Immature natural killer cell (primary cell): ENCODE measurements around the gene PTTG1IP2. TPM values are rescaled to one million over a fixed set of nuclear protein-coding genes. Genes with fewer than 3 reads are reported as not detected.
"Not testable (repeated sequence)": the region's sequence is repeated elsewhere in the genome, so short reads cannot be mapped to it uniquely, and the experiment has no call there.

Source experiments
- DNase-seq, 3 donors: peaks; one replicate each; pipeline ENCODE4 v3.0.0; 2022; ENCODE audit warnings: mixed read lengths in 1 of 3
- H3K27ac Mint-ChIP-seq, 6 donors: one replicate each; pipeline ENCODE4 v1.8.0; 2020; ENCODE audit warnings: mixed read lengths in 6 of 6, mild to moderate bottlenecking in 5 of 6, inconsistent platforms in 4 of 6, moderate library complexity in 3 of 6
- H3K27me3 Mint-ChIP-seq, 3 donors: one replicate each; pipeline ENCODE4 v1.8.0; 2020 to 2021; ENCODE audit warnings: low read depth in 3 of 3, mild to moderate bottlenecking in 3 of 3, mixed read lengths in 3 of 3, moderate library complexity in 3 of 3, inconsistent platforms in 1 of 3
- H3K36me3 Mint-ChIP-seq, 3 donors: one replicate each; pipeline ENCODE4 v1.8.0; 2020; ENCODE audit warnings: mixed read lengths in 3 of 3, inconsistent platforms in 2 of 3, mild to moderate bottlenecking in 2 of 3
- H3K4me1 Mint-ChIP-seq, 2 donors: one replicate each; pipeline ENCODE4 v1.8.0; 2020; ENCODE audit warnings: inconsistent platforms in 2 of 2, mild to moderate bottlenecking in 2 of 2, mixed read lengths in 2 of 2, moderate library complexity in 1 of 2
- H3K4me3 Mint-ChIP-seq, 5 donors: one replicate each; pipeline ENCODE4 v1.8.0; 2020; ENCODE audit warnings: mild to moderate bottlenecking in 5 of 5, mixed read lengths in 5 of 5, inconsistent platforms in 3 of 5, moderate library complexity in 3 of 5
- H3K9me3 Mint-ChIP-seq, 6 donors: one replicate each; pipeline ENCODE4 v1.8.0; 2020; ENCODE audit warnings: mild to moderate bottlenecking in 6 of 6, mixed read lengths in 6 of 6, inconsistent platforms in 4 of 6, moderate library complexity in 3 of 6
- polyA plus RNA-seq, 3 donors: library from polyadenylated mRNA; unstranded; fragments of 300-500 nt; fragmentation: Illumina TruSeq; gene quantifications; one replicate each; pipeline ENCODE4 v1.2.3, GENCODE V29; 2021

Gene PTTG1IP2
- polyA plus RNA-seq, 3 donors from 2014 or later = not detected

DNA sequence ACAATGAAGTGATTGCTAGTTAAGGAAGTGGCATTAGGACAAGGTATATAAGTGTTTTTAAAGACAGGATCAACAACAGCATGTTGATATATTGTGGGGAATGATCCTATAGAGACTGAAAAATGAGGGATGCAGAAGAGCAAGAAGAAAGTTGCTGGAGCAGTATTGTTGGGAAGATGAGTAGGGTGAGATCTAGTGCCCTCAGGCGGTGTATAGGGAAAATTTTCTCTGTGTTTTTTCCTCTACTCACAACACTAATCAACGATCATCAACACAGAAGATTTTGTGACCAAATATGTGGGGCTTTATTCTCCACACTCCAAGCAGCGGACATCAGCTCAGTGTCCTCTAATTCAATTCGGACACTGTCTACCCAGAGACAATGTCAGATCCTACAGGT, 9.6 kb upstream of the PTTG1IP2 start:
- peaks cover 2 to 4% (median 3%) of the 10 kb centered on the region in 3 donors for H3K36me3 Mint-ChIP-seq
- H3K9me3 Mint-ChIP-seq = peaks cover 0 to 3% (median 0%) of the 10 kb centered on the region in 6 donors
- H3K27ac Mint-ChIP-seq = no peak overlapping the region
- peaks cover 0 to 3% (median 1%) of the 10 kb centered on the region in 3 donors for H3K27me3 Mint-ChIP-seq
- no peak for DNase-seq
- H3K4me1 Mint-ChIP-seq = peaks cover 14 to 20% of the 10 kb centered on the region in 2 donors
- H3K4me3 Mint-ChIP-seq = no peak overlapping the region

GRCh38 chr7:90461219-90461618, 8.2 kb upstream of the PTTG1IP2 start:
- Mint-ChIP-seq H3K4me3 (no peak overlapping the region), H3K27ac (no peak overlapping the region), H3K27me3 (peaks cover 0 to 3% (median 1%) of the 10 kb centered on the region in 3 donors), H3K9me3 (peaks cover 0 to 7% (median 0%) of the 10 kb centered on the region in 6 donors), H3K4me1 (peaks cover 11 to 12% of the 10 kb centered on the region in 2 donors), H3K36me3 (peaks cover 3 to 8% (median 4%) of the 10 kb centered on the region in 3 donors)
- no peak for DNase-seq

- H3K9me3 Mint-ChIP-seq, H3K27me3 Mint-ChIP-seq, H3K36me3 Mint-ChIP-seq: not testable (repeated sequence)
- Mint-ChIP-seq H3K4me1 (peaks cover 11 to 12% of the 10 kb centered on the region in 2 donors), H3K4me3 (peak overlapping the region; percentile 56 to 93 (median 74)), H3K27ac (peak overlapping the region; percentile 47 to 87 (median 56))
- peak; percentile 22 to 41 (median 40) for DNase-seq
Observed at GRCh38 chr7:90463151-90463628, 6.2 kb upstream of the PTTG1IP2 start.

DNA sequence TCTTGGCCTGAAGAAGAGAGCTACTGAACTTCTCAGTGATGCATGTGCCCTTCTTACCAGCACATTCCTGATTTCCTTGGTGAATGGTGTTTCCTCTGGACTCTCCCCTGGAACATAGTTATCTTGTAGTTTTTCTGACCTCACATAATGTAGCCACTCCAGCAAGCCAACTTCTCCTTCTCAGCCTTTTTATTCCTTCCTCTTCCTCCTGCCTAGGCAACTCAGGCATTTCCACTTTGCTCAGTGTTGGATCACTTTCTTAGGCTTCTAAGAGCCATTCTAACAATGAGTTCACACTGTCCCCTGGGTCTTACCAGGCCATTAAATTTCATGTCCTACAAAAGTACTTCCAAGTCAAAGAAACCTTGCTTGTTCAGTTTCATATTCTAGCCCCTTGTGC, 3.6 kb upstream of the PTTG1IP2 start:
- H3K4me1 Mint-ChIP-seq = peaks cover 11 to 12% of the 10 kb centered on the region in 2 donors
- H3K9me3 Mint-ChIP-seq = peaks cover 0 to 7% (median 0%) of the 10 kb centered on the region in 6 donors
- H3K27ac Mint-ChIP-seq = peak overlapping the region in 1 of 6 donors; percentile 39
- H3K4me3 Mint-ChIP-seq = no peak overlapping the region
- no peak for DNase-seq
- peaks cover 3 to 8% (median 4%) of the 10 kb centered on the region in 3 donors for H3K36me3 Mint-ChIP-seq
- peaks cover 1 to 3% (median 2%) of the 10 kb centered on the region in 3 donors for H3K27me3 Mint-ChIP-seq

DNA sequence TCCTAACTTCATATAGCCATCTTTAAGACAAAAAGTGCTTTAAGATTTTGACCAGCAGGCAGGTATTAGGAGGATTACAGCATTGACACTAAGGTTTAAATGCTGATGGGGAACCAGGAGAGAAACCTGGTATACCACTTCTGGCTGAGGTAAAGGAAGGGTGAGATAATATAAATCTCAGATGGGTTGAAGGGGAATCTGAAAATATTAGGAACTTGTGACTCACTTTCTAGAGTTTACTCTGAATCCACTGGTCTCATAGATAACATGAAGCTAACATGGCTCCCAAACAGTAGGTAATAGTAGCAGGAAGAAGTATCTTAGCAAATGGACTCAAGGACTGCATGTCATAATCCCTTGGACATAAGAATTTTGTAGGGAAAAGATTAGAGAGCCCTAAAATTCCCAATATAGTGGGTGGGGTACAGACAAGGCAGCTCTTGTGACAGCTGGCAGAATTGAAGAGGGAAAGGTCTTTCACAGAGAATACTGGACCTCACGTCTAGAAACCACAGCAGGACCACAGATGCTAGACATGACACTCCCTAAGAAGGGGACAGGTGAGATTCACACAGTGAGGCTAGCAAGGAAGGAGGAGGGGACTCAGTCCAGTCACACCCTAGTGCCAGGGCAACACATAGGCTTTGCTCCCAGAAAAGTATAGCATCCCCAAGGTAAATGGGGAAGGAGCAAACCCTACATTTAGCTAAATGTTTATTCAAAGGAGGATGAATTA, 3.5 kb downstream of the PTTG1IP2 start:
- peaks cover 1 to 4% (median 3%) of the 10 kb centered on the region in 3 donors for H3K27me3 Mint-ChIP-seq
- H3K9me3 Mint-ChIP-seq = peaks cover 0 to 5% (median 0%) of the 10 kb centered on the region in 6 donors
- no peak for DNase-seq
- no peaks in the 10 kb centered on the region for H3K4me1 Mint-ChIP-seq
- no peak overlapping the region for H3K4me3 Mint-ChIP-seq
- H3K27ac Mint-ChIP-seq = no peak overlapping the region
- H3K36me3 Mint-ChIP-seq = no peaks in the 10 kb centered on the region

GRCh38 chr7:90473814-90474213, 4.4 kb downstream of the PTTG1IP2 start:
- H3K27ac Mint-ChIP-seq = no peak overlapping the region
- H3K27me3 Mint-ChIP-seq = peaks cover 1 to 5% (median 4%) of the 10 kb centered on the region in 3 donors
- no peak for DNase-seq
- no peaks in the 10 kb centered on the region for H3K36me3 Mint-ChIP-seq
- H3K4me1 Mint-ChIP-seq = no peaks in the 10 kb centered on the region
- peaks cover 0 to 5% (median 0%) of the 10 kb centered on the region in 6 donors for H3K9me3 Mint-ChIP-seq
- no peak overlapping the region for H3K4me3 Mint-ChIP-seq

- H3K4me3 Mint-ChIP-seq = no peak overlapping the region
- H3K27me3 Mint-ChIP-seq = peaks cover 1 to 4% (median 2%) of the 10 kb centered on the region in 3 donors
- H3K9me3 Mint-ChIP-seq = peaks cover 0 to 5% (median 0%) of the 10 kb centered on the region in 6 donors
- DNase-seq = no peak
- H3K36me3 Mint-ChIP-seq = no peaks in the 10 kb centered on the region
- H3K27ac Mint-ChIP-seq = no peak overlapping the region
- H3K4me1 Mint-ChIP-seq = no peaks in the 10 kb centered on the region
Observed at GRCh38 chr7:90474284-90475210, 5.1 kb downstream of the PTTG1IP2 start.

DNA sequence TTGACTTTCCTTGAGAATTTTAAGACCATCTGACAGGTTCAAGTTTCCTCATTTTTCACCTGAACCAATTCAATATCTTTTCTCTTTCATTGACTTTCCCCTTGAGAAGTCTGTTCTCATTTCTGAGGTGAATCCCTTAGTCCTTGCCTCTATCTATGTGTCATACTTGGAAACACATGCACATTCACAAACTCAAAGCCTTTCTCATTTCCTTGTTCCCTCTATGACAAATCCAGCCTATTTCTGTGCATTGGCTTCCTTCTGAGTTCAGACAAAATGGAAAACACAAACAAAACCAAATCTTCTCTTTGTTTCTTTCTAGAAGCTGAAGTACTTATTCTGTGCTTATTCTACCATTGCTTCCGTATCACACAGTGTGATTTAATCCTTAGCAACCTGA, 13.8 kb downstream of the PTTG1IP2 start:
- DNase-seq = no peak
- no peaks in the 10 kb centered on the region for H3K36me3 Mint-ChIP-seq
- H3K9me3 Mint-ChIP-seq = peaks cover 0 to 3% (median 0%) of the 10 kb centered on the region in 6 donors
- H3K4me3 Mint-ChIP-seq = no peak overlapping the region
- no peaks in the 10 kb centered on the region for H3K4me1 Mint-ChIP-seq
- H3K27ac Mint-ChIP-seq = no peak overlapping the region
- H3K27me3 Mint-ChIP-seq = peaks cover 0 to 5% (median 0%) of the 10 kb centered on the region in 3 donors

DNA sequence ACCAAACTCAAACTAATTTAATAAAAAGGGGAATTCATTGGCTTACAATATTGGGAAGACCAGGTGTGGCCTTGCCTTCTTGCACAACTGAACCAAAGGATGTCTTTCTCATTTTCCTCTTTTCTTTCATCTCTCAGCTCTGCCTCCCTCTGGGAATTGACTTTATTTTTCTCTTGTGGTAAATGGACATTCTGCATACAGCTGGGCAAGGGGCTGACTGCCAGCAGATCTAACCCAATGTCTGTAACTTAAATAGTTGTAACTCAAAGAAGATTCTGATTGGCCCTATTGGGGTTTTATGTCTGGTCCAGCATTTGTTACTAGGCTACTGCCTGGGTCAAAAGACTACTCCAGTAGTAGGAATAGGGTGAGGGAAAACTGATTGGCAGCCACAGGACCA, 15.3 kb downstream of the PTTG1IP2 start:
- Mint-ChIP-seq H3K27ac (no peak overlapping the region), H3K36me3 (no peaks in the 10 kb centered on the region), H3K4me3 (no peak overlapping the region), H3K9me3 (peaks cover 0 to 3% (median 0%) of the 10 kb centered on the region in 6 donors), H3K4me1 (no peaks in the 10 kb centered on the region), H3K27me3 (peaks cover 0 to 5% (median 0%) of the 10 kb centered on the region in 3 donors)
- no peak for DNase-seq

DNA sequence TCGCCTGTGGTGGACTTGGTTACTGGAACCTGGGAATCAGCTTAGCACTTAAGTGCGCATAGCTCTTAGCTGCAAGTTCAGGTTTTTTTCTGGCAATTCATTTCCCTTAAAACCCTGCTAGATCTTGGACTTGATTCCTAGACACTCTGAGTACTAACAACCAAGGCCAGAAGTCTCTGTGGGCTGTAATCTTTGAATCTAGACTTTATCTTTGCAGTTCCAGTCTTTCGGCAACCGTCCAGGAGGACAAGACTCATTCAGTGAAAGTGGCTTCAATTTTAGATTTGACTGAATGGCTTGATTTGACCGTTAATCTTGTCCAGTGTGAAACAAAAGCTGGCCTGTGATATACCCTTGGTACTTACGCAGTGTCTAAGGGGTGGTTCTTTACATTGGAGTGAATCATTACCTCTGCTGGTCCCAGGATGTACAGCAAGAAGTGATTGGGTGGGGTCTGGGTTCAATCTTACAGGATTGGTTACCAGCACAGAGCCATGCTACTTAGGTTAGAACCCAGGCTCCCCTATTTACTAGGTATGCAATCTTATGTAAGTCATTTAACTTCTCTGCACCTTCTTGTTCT, 16.4 kb downstream of the PTTG1IP2 start:
- Mint-ChIP-seq H3K4me3 (no peak overlapping the region), H3K4me1 (no peaks in the 10 kb centered on the region), H3K9me3 (peaks cover 0 to 3% (median 0%) of the 10 kb centered on the region in 6 donors), H3K27me3 (peaks cover 0 to 5% (median 3%) of the 10 kb centered on the region in 3 donors), H3K27ac (no peak overlapping the region), H3K36me3 (no peaks in the 10 kb centered on the region)
- no peak for DNase-seq

DNA sequence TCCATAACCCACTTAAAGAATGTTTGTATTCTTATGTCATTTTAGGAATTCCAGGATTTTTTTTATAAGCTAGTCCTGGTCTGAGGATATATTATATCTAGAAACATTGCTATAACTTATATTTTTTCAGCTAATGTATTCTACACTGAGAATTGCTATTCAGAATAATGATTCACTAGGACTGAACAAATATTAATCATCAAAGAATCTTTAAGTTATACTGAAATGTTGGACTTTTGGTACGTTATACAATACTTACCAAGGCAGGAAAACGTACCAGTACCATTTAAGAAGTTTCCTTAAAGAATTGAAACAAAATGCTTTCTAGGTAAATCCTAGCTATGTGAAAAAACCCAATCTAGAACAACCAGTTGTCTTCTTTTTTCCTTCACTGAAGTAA, 18.4 kb downstream of the PTTG1IP2 start:
- Mint-ChIP-seq H3K4me1 (no peaks in the 10 kb centered on the region), H3K36me3 (no peaks in the 10 kb centered on the region), H3K27ac (no peak overlapping the region), H3K9me3 (peaks cover 0 to 3% (median 0%) of the 10 kb centered on the region in 6 donors), H3K27me3 (peaks cover 0 to 5% (median 3%) of the 10 kb centered on the region in 3 donors), H3K4me3 (no peak overlapping the region)
- no peak for DNase-seq

- DNase-seq = no peak
- Mint-ChIP-seq H3K36me3 (no peaks in the 10 kb centered on the region), H3K27me3 (peaks cover 0 to 5% (median 3%) of the 10 kb centered on the region in 3 donors), H3K4me1 (no peaks in the 10 kb centered on the region), H3K27ac (no peak overlapping the region), H3K9me3 (peaks cover 0 to 3% (median 0%) of the 10 kb centered on the region in 6 donors), H3K4me3 (no peak overlapping the region)
Observed at GRCh38 chr7:90488220-90488619, 18.8 kb downstream of the PTTG1IP2 start.

DNA sequence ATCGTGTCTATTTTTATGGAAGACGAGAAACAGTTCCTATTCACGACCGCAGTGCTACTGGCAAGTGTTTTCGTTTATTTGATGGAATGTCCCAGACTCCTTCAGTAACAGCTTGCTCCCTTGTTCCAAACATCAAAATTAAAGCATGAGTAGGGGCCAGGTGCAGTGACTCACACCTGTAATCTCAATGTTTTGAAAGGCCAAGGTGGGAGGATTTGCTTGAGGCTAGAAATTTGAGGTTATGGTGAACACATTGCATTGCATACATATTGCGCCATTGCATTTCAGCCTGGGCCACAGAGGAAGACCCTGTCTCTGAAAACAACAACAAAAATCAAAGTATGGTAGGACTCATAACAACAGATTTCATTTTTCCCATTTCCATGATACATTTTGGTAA, 22.8 kb downstream of the PTTG1IP2 start:
- H3K4me1 Mint-ChIP-seq = no peaks in the 10 kb centered on the region
- H3K27ac Mint-ChIP-seq = no peak overlapping the region
- H3K9me3 Mint-ChIP-seq = peaks cover 0 to 3% (median 0%) of the 10 kb centered on the region in 6 donors
- DNase-seq = no peak
- H3K36me3 Mint-ChIP-seq = no peaks in the 10 kb centered on the region
- no peak overlapping the region for H3K4me3 Mint-ChIP-seq
- peaks cover 0 to 3% (median 0%) of the 10 kb centered on the region in 3 donors for H3K27me3 Mint-ChIP-seq
